Trophoblast cell (in vitro differentiated cells and primary cell): ENCODE results near the gene IFI44.
A peak's percentile ranks its signal among the peaks of the same experiment; 100 is the strongest.

ENCODE experiments used
- DNase-seq, 2 donors: peaks; one replicate each; pipeline ENCODE4 v3.0.0-alpha.2; 2016
- H2AFZ ChIP-seq: 2 replicates; pipeline ENCODE4 v1.6.1; 2013; ENCODE audit warnings: low read length, moderate library complexity, mild to moderate bottlenecking; ENCODE audit not compliant: insufficient read depth, poor library complexity
- H2AK5ac ChIP-seq: 2 replicates; pipeline ENCODE4 v1.6.1; 2013; ENCODE audit warnings: mild to moderate bottlenecking, low read length
- H2BK120ac ChIP-seq: 2 replicates; pipeline ENCODE4 v1.6.1; 2013; ENCODE audit warnings: low read length, mild to moderate bottlenecking, moderate library complexity; ENCODE audit not compliant: insufficient read depth, poor library complexity
- H2BK12ac ChIP-seq: 2 replicates; pipeline ENCODE4 v1.6.1; 2013; ENCODE audit warnings: mild to moderate bottlenecking, low read length, moderate library complexity
- H2BK5ac ChIP-seq: 2 replicates; pipeline ENCODE4 v1.6.1; 2013; ENCODE audit warnings: low read length, low read depth, moderate library complexity, mild to moderate bottlenecking; ENCODE audit not compliant: poor library complexity
- H3K14ac ChIP-seq: 2 replicates; pipeline ENCODE4 v1.6.1; 2013; ENCODE audit warnings: mild to moderate bottlenecking, low read length
- H3K18ac ChIP-seq: 2 replicates; pipeline ENCODE4 v1.6.1; 2013; ENCODE audit warnings: mild to moderate bottlenecking, low read length
- H3K23ac ChIP-seq: 2 replicates; pipeline ENCODE4 v1.6.1; 2013; ENCODE audit warnings: low read length
- H3K27ac ChIP-seq: 2 replicates; pipeline ENCODE4 v1.5.1; 2013; ENCODE audit warnings: low read depth, mild to moderate bottlenecking, inconsistent platforms, low read length, moderate library complexity
- H3K27me3 ChIP-seq: 2 replicates; pipeline ENCODE4 v1.6.1; 2013; ENCODE audit warnings: inconsistent platforms, mild to moderate bottlenecking, low read length, moderate library complexity; ENCODE audit not compliant: insufficient read depth
- H3K36me3 ChIP-seq, 2 experiments: 1 replicate in 1 of 2; 2 replicates in 1 of 2; pipeline ENCODE4 v1.6.1; 2013; ENCODE audit warnings: low read length in 2 of 2, mild to moderate bottlenecking in 2 of 2, moderate library complexity in 1 of 2; ENCODE audit not compliant: insufficient read depth in 2 of 2, control insufficient read depth in 1 of 2
- H3K4ac ChIP-seq: 2 replicates; pipeline ENCODE4 v1.6.1; 2013; ENCODE audit warnings: low read depth, mild to moderate bottlenecking, low read length, moderate library complexity
- H3K4me1 ChIP-seq, 2 experiments: 1 replicate in 1 of 2; 2 replicates in 1 of 2; pipeline ENCODE4 v1.6.1; 2013; ENCODE audit warnings: low read length in 2 of 2, mild to moderate bottlenecking in 2 of 2, moderate library complexity in 1 of 2; ENCODE audit not compliant: insufficient read depth in 2 of 2, control insufficient read depth in 1 of 2
- H3K4me2 ChIP-seq: 2 replicates; pipeline ENCODE4 v1.6.1; 2013; ENCODE audit warnings: inconsistent platforms, mild to moderate bottlenecking, low read length, moderate library complexity
- H3K4me3 ChIP-seq: 2 replicates; pipeline ENCODE4 v1.5.1; 2013; ENCODE audit warnings: mild to moderate bottlenecking, low read depth, low read length, inconsistent platforms
- H3K79me1 ChIP-seq: one replicate; pipeline ENCODE4 v1.6.1; 2013; ENCODE audit warnings: low read length
- H3K79me2 ChIP-seq: 2 replicates; pipeline ENCODE4 v1.6.1; 2013; ENCODE audit warnings: low read length, mild to moderate bottlenecking; ENCODE audit not compliant: control insufficient read depth, insufficient read depth, poor library complexity
- H3K9ac ChIP-seq: 2 replicates; pipeline ENCODE4 v1.6.1; 2013; ENCODE audit warnings: mild to moderate bottlenecking, low read length
- H3K9me3 ChIP-seq: 2 replicates; pipeline ENCODE4 v1.6.1; 2013; ENCODE audit warnings: low read depth, mild to moderate bottlenecking, control low read depth, inconsistent platforms, low read length; ENCODE audit not compliant: insufficient read depth
- H4K12ac ChIP-seq: 2 replicates; pipeline ENCODE4 v1.6.1; 2013; ENCODE audit warnings: low read depth, mild to moderate bottlenecking, low read length, moderate library complexity
- H4K8ac ChIP-seq: 2 replicates; pipeline ENCODE4 v1.6.1; 2013; ENCODE audit warnings: low read depth, mild to moderate bottlenecking, low read length, moderate library complexity
- H4K91ac ChIP-seq: one replicate; pipeline ENCODE4 v1.6.1; 2013; ENCODE audit warnings: low read depth, mild to moderate bottlenecking, low read length, moderate library complexity
- WGBS: extraction: QIAGEN DNeasy Blood & Tissue Kit; methylation state at CpG from one replicate; pipeline ENCODE4 v1.1.7; 2013; ENCODE audit warnings: missing lambda C conversion rate; ENCODE audit not compliant: insufficient read length, insufficient coverage; ENCODE audit errors: extremely low coverage; 5-methylcytosine and 5-hydroxymethylcytosine counted together

The IFI44 gene

GRCh38 chr1:78633209-78633608, 16.4 kb upstream of the IFI44 start:
- Histone ChIP-seq H2AFZ (no peak overlapping the region), H3K4me2 (no peak overlapping the region), H3K9me3 (no peaks in the 10 kb centered on the region), H4K8ac (no peak overlapping the region), H3K79me1 (no peaks in the 10 kb centered on the region), H4K91ac (no peak overlapping the region), H2BK12ac (no peak overlapping the region), H3K9ac (no peak overlapping the region), H3K4me1 (no peaks in the 10 kb centered on the region), H3K36me3 (no peaks in the 10 kb centered on the region), H2BK120ac (no peak overlapping the region), H3K14ac (no peak overlapping the region), H3K27ac (no peak overlapping the region), H2AK5ac (no peak overlapping the region), H3K27me3 (no peaks in the 10 kb centered on the region), H3K23ac (peak overlapping the region; percentile 8), H2BK5ac (no peak overlapping the region), H3K18ac (no peak overlapping the region), H3K4ac (no peak overlapping the region), H4K12ac (no peak overlapping the region), H3K4me3 (peak overlapping the region; percentile 7), H3K79me2 (no peaks in the 10 kb centered on the region)
- no CpG with 5 or more reads among the region's 4 CpGs for WGBS
- no peak for DNase-seq

GRCh38 chr1:78640462-78640861, 9.2 kb upstream of the IFI44 start:
- Histone ChIP-seq H2AFZ (no peak overlapping the region), H3K23ac (no peak overlapping the region), H3K9me3 (no peaks in the 10 kb centered on the region), H4K91ac (no peak overlapping the region), H4K12ac (no peak overlapping the region), H3K4me2 (no peak overlapping the region), H3K4me3 (no peak overlapping the region), H3K27ac (no peak overlapping the region), H3K18ac (no peak overlapping the region), H3K9ac (no peak overlapping the region), H4K8ac (no peak overlapping the region), H2BK120ac (no peak overlapping the region), H3K27me3 (no peaks in the 10 kb centered on the region), H3K4ac (no peak overlapping the region), H3K79me2 (no peaks in the 10 kb centered on the region), H3K36me3 (no peaks in the 10 kb centered on the region), H2AK5ac (no peak overlapping the region), H3K79me1 (no peaks in the 10 kb centered on the region), H2BK5ac (no peak overlapping the region), H3K14ac (no peak overlapping the region), H3K4me1 (no peaks in the 10 kb centered on the region), H2BK12ac (no peak overlapping the region)
- WGBS = no CpG with 5 or more reads among the region's 1 CpG
- no peak for DNase-seq

- WGBS = no CpG with 5 or more reads among the region's 4 CpGs
- no peaks in the 10 kb centered on the region for H3K36me3 ChIP-seq
- H3K4ac ChIP-seq = no peak overlapping the region
- H3K4me1 ChIP-seq = no peaks in the 10 kb centered on the region
- H3K79me1 ChIP-seq = no peaks in the 10 kb centered on the region
- H3K18ac ChIP-seq = no peak overlapping the region
- no peak overlapping the region for H2BK12ac ChIP-seq
- H2BK5ac ChIP-seq = no peak overlapping the region
- H2AFZ ChIP-seq = no peak overlapping the region
- no peaks in the 10 kb centered on the region for H3K27me3 ChIP-seq
- H3K4me3 ChIP-seq = no peak overlapping the region
- no peaks in the 10 kb centered on the region for H3K9me3 ChIP-seq
- no peak overlapping the region for H3K9ac ChIP-seq
- no peak overlapping the region for H4K91ac ChIP-seq
- H3K14ac ChIP-seq = no peak overlapping the region
- no peaks in the 10 kb centered on the region for H3K79me2 ChIP-seq
- H3K4me2 ChIP-seq = no peak overlapping the region
- H2AK5ac ChIP-seq = no peak overlapping the region
- no peak overlapping the region for H3K27ac ChIP-seq
- H4K12ac ChIP-seq = no peak overlapping the region
- no peak overlapping the region for H4K8ac ChIP-seq
- H3K23ac ChIP-seq = no peak overlapping the region
- DNase-seq = no peak
- H2BK120ac ChIP-seq = no peak overlapping the region
Observed at GRCh38 chr1:78641558-78641957, 8.1 kb upstream of the IFI44 start.

- H3K27me3 ChIP-seq = no peaks in the 10 kb centered on the region
- no peak overlapping the region for H3K27ac ChIP-seq
- H3K4me3 ChIP-seq = no peak overlapping the region
- DNase-seq = no peak
- H3K23ac ChIP-seq = no peak overlapping the region
- H4K12ac ChIP-seq = no peak overlapping the region
- no peak overlapping the region for H3K4me2 ChIP-seq
- no peak overlapping the region for H4K8ac ChIP-seq
- H3K18ac ChIP-seq = no peak overlapping the region
- no peak overlapping the region for H2BK12ac ChIP-seq
- no peaks in the 10 kb centered on the region for H3K79me1 ChIP-seq
- H2BK5ac ChIP-seq = no peak overlapping the region
- H3K36me3 ChIP-seq = no peaks in the 10 kb centered on the region
- H2BK120ac ChIP-seq = no peak overlapping the region
- no peaks in the 10 kb centered on the region for H3K4me1 ChIP-seq
- no peak overlapping the region for H4K91ac ChIP-seq
- H3K14ac ChIP-seq = no peak overlapping the region
- H3K4ac ChIP-seq = no peak overlapping the region
- WGBS = no CpG with 5 or more reads among the region's 1 CpG
- H2AK5ac ChIP-seq = no peak overlapping the region
- H3K79me2 ChIP-seq = no peaks in the 10 kb centered on the region
- H3K9me3 ChIP-seq = peaks cover 5% of the 10 kb centered on the region
- no peak overlapping the region for H2AFZ ChIP-seq
- H3K9ac ChIP-seq = no peak overlapping the region
Observed at GRCh38 chr1:78645723-78646122, 3.9 kb upstream of the IFI44 start.
